Left ventricle myocardium inferior (tissue), 1 donor: Measurements from ENCODE around the gene AMZ1. TPM values are rescaled to one million over a fixed set of nuclear protein-coding genes. Genes with fewer than 3 reads are reported as not detected.

Source experiments
- DNase-seq: peaks from one replicate; pipeline ENCODE4 v3.0.0-alpha.2; 2020
- H3K27ac ChIP-seq: fragments of 200-600 bp; replicated peaks from 2 replicates; pipeline ENCODE4 v1.8.0; 2021
- H3K27me3 ChIP-seq: fragments of 200-600 bp; 2 replicates; pipeline ENCODE4 v1.8.0; 2021; ENCODE audit warnings: low read depth
- H3K36me3 ChIP-seq: fragments of 200-600 bp; 2 replicates; pipeline ENCODE4 v1.8.0; 2021
- H3K4me1 ChIP-seq: fragments of 200-600 bp; 2 replicates; pipeline ENCODE4 v1.8.0; 2021
- H3K4me3 ChIP-seq: fragments of 200-600 bp; 2 replicates; pipeline ENCODE4 v1.8.0; 2021; ENCODE audit warnings: mild to moderate bottlenecking, moderate library complexity
- H3K9me3 ChIP-seq: fragments of 200-600 bp; replicated peaks from 2 replicates; pipeline ENCODE4 v1.8.0; 2021
- intact Hi-C: fragments of 100-400 bp; cut with micrococcal nuclease; formaldehyde crosslinking; loops from one replicate; pipeline ENCODE4 v1.11.0; 2022
- total RNA-seq: library from RNA; stranded (reverse); fragmentation: NEBNext Ultra II Directional; extraction: Animal tissue kit (Norgen Biotek cat#: 25700); gene quantifications from one replicate; pipeline ENCODE4 v1.2.1, GENCODE V29; 2021
- TF ChIP-seq, protein P1 (sequence below): fragments of 200-600 bp; IDR thresholded peaks from 2 replicates; pipeline ENCODE4 v1.8.0; 2021; ENCODE audit warnings: antibody characterized with exemption, mild to moderate bottlenecking, borderline replicate concordance
- donor health status: DM: no; HTN: yes; CAD: no; lungs with severe emphysema.

The AMZ1 gene
- total RNA-seq, 1 donor from 2014 or later = 0.11 TPM

GRCh38 chr7:2707481-2707880, 19.5 kb downstream of the AMZ1 start:
- Histone ChIP-seq H3K27ac (no peak overlapping the region), H3K4me1 (peaks cover 17% of the 10 kb centered on the region), H3K9me3 (no peaks in the 10 kb centered on the region), H3K36me3 (no peaks in the 10 kb centered on the region), H3K4me3 (no peak overlapping the region), H3K27me3 (no peaks in the 10 kb centered on the region)
- TF ChIP-seq, protein P1, sequence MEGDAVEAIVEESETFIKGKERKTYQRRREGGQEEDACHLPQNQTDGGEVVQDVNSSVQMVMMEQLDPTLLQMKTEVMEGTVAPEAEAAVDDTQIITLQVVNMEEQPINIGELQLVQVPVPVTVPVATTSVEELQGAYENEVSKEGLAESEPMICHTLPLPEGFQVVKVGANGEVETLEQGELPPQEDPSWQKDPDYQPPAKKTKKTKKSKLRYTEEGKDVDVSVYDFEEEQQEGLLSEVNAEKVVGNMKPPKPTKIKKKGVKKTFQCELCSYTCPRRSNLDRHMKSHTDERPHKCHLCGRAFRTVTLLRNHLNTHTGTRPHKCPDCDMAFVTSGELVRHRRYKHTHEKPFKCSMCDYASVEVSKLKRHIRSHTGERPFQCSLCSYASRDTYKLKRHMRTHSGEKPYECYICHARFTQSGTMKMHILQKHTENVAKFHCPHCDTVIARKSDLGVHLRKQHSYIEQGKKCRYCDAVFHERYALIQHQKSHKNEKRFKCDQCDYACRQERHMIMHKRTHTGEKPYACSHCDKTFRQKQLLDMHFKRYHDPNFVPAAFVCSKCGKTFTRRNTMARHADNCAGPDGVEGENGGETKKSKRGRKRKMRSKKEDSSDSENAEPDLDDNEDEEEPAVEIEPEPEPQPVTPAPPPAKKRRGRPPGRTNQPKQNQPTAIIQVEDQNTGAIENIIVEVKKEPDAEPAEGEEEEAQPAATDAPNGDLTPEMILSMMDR = no peak
- no peak for DNase-seq
- intact Hi-C loops = no loop called here

- Histone ChIP-seq H3K9me3 (no peaks in the 10 kb centered on the region), H3K27me3 (no peaks in the 10 kb centered on the region), H3K4me1 (peaks cover 23% of the 10 kb centered on the region), H3K27ac (no peak overlapping the region), H3K4me3 (no peak overlapping the region), H3K36me3 (no peaks in the 10 kb centered on the region)
- intact Hi-C loops = no loop called here
- TF ChIP-seq, protein P1 = no peak
- DNase-seq = no peak
Observed at GRCh38 chr7:2708041-2708440, 20.0 kb downstream of the AMZ1 start.

DNA sequence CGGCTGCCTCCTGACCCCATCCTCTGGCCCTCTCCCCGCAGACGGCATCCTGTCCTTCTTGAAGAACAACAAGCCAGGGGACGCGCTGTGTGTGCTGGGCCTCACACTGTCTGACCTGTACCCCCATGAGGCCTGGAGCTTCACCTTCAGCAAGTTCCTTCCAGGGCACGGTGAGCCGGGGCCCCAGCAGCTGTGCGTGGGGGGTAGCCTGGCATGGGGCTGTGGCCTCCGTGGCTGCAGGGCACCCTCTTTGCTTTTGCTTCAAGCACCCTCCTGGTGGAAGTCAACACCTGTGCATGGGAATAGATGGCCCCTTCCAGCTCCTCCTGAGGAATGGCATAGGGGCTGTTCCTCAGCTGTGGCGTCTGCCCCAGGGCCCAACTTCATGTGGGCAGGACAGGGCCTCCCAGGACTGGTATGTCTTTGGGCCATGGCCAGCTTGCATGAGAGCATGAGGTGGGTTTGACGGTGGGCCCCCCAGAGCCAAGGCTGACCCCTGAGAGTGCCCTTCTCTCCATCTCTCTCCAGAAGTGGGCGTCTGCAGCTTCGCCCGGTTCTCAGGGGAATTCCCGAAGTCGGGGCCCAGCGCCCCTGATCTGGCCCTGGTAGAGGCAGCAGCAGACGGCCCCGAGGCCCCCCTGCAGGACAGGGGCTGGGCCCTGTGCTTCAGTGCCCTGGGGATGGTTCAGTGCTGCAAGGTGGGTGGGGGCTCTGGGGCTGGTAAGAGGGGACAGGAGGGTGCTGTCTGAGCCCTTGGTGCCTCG, 20.7 kb downstream of the AMZ1 start:
- Histone ChIP-seq H3K4me1 (peaks cover 29% of the 10 kb centered on the region), H3K4me3 (no peak overlapping the region), H3K27me3 (no peaks in the 10 kb centered on the region), H3K27ac (no peak overlapping the region), H3K36me3 (no peaks in the 10 kb centered on the region), H3K9me3 (no peaks in the 10 kb centered on the region)
- intact Hi-C loops = no loop called here
- DNase-seq = no peak
- TF ChIP-seq, protein P1 = no peak

DNA sequence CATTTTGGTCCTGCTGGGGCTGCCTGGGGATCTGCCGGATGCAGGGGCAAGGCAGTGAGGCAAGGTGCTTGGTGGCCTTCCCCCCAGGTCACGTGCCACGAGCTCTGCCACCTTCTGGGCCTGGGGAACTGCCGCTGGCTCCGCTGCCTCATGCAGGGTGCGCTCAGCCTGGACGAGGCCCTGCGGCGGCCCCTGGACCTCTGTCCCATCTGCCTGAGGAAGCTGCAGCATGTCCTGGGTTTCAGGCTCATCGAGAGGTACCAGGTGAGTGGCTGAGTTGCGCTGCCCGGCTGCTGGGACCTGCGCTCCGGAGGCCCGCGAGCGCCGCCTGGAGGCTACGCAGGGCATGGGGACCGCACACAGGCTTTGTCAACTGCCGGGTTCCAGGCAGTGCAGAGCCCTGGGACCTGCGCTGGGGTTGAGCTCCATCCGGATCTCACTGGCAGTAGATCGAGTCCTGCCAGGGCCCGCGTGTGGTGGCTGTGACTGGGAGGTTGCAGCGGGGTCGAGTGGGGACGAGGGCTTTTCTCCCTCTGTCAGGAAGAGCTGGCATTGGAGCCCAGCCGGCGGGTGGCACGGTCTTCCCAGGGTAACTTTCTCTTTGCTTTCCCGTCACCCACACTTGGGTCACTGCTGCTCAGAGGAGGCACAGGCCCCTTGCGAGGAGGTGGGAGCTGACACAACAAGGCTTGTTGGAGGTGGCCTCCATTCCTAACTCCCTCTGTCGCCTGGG, 21.7 kb downstream of the AMZ1 start:
- H3K27me3 ChIP-seq = no peaks in the 10 kb centered on the region
- TF ChIP-seq, protein P1 = peak; percentile 90
- no peaks in the 10 kb centered on the region for H3K9me3 ChIP-seq
- peak; percentile 57 for DNase-seq
- peaks cover 3% of the 10 kb centered on the region for H3K36me3 ChIP-seq
- no peak overlapping the region for H3K27ac ChIP-seq
- H3K4me3 ChIP-seq = peak overlapping the region; percentile 28
- H3K4me1 ChIP-seq = peaks cover 37% of the 10 kb centered on the region
- intact Hi-C loops = no loop called here

DNA sequence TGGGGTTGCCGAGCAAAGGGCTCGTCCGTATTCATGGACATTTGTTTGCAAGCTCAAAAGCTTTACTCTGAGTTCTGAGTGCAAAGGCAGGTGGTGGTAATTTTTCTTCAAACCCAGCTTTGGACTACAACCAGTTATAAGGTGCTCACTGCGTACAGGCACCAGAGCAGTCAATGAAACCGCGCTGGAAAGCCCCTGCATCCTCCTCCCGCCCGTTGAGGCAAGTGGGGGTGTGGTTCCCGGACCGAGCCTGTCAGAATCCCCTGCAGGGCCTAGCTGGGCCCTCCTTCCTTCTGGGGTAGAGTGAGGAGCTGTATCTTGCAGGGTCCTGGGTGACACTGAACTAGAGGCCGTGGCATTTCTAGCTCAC, 22.3 kb downstream of the AMZ1 start:
- H3K36me3 ChIP-seq = peaks cover 3% of the 10 kb centered on the region
- TF ChIP-seq, protein P1 = no peak
- H3K9me3 ChIP-seq = no peaks in the 10 kb centered on the region
- no peak overlapping the region for H3K4me3 ChIP-seq
- no peak overlapping the region for H3K27ac ChIP-seq
- H3K27me3 ChIP-seq = no peaks in the 10 kb centered on the region
- intact Hi-C loops = no loop called here
- DNase-seq = no peak
- H3K4me1 ChIP-seq = peaks cover 42% of the 10 kb centered on the region
